Upper lobe of left lung (tissue), 6 donors: ENCODE data around the gene MESD. TPM values are rescaled to one million over a fixed set of nuclear protein-coding genes. Genes with fewer than 3 reads are reported as not detected.

Source experiments
- ATAC-seq, 2 donors: fragments of 200-7000 bp; cut with Tn5 transposase; one replicate each; pipeline ENCODE4 v1.9.1; 2022; ENCODE audit warnings: mild to moderate bottlenecking in 2 of 2, moderate library complexity in 2 of 2; ENCODE audit not compliant: low FRiP score in 2 of 2
- DNase-seq, 2 donors: peaks; one replicate each; pipeline ENCODE4 v3.0.0-alpha.2; 2019 to 2020
- H3K27ac ChIP-seq, 4 donors: fragments of 200-600 bp; sonication (generic); one replicate each; pipeline ENCODE4 v1.5.1; 2016 to 2019
- H3K27me3 ChIP-seq, 4 donors: fragments of 200-600 bp; sonication (generic); one replicate each; pipeline ENCODE4 v1.5.1; 2017 to 2019
- H3K36me3 ChIP-seq, 4 donors: fragments of 200-600 bp; sonication (generic); one replicate each; pipeline ENCODE4 v1.5.1; 2016 to 2019
- H3K4me1 ChIP-seq, 4 donors: fragments of 200-600 bp; sonication (generic); one replicate each; pipeline ENCODE4 v1.5.1; 2018 to 2019
- H3K4me3 ChIP-seq, 4 donors: fragments of 200-600 bp; sonication (generic); one replicate each; pipeline ENCODE4 v1.5.1; 2017 to 2019; ENCODE audit warnings: mild to moderate bottlenecking in 2 of 4, moderate library complexity in 1 of 4
- H3K9me3 ChIP-seq, 4 donors: fragments of 200-600 bp; sonication (generic); one replicate each; pipeline ENCODE4 v1.5.1; 2018 to 2019
- EP300 ChIP-seq, 4 donors: sonication (generic); formaldehyde crosslinking; IDR thresholded peaks; one replicate each; pipeline ENCODE4 v1.5.1; 2017; ENCODE audit warnings: antibody characterized with exemption in 4 of 4, control low read depth in 2 of 4
- POLR2A ChIP-seq, 4 donors: fragments of 450-650 bp; IDR thresholded peaks; one replicate each; pipeline ENCODE4 v1.5.1; 2016 to 2017; ENCODE audit warnings: antibody characterized with exemption in 4 of 4, mild to moderate bottlenecking in 2 of 4
- POLR2AphosphoS5 ChIP-seq, 2 donors: sonication (generic); formaldehyde crosslinking; IDR thresholded peaks; one replicate each; pipeline ENCODE4 v1.5.1; 2017; ENCODE audit warnings: antibody characterized with exemption in 2 of 2
- WGBS, 2 donors: methylation state at CpG; one replicate each; pipeline ENCODE4 v1.1.5; 2017 to 2018; 5-methylcytosine and 5-hydroxymethylcytosine counted together
- total RNA-seq, 6 donors: library from RNA; depleted of rRNA in 4 of 6; stranded (reverse); fragments of >200 nt in 4 of 6; gene quantifications; one replicate each; pipeline versions ENCODE4 v1.1.0 to v1.2.1, GENCODE V29; 2016 to 2021
- TF ChIP-seq, protein P1 (sequence below), 6 experiments: fragments of 450-650 bp in 4 of 6; fragments of 200-600 bp in 2 of 6; sonication (generic) in 2 of 6; IDR thresholded peaks; one replicate each; pipeline ENCODE4 v1.5.1; 2016 to 2019; ENCODE audit warnings: antibody characterized with exemption in 6 of 6
- donor health status: DM: no; HTN: no; CAD: no; lungs with moderate emphysema.
- donor health status: DM: no; HTN: yes; CAD: no; lungs with severe emphysema.

The MESD gene
- total RNA-seq, 6 donors from 2014 or later = 18.2 to 35.6 (median 23.5) TPM

DNA sequence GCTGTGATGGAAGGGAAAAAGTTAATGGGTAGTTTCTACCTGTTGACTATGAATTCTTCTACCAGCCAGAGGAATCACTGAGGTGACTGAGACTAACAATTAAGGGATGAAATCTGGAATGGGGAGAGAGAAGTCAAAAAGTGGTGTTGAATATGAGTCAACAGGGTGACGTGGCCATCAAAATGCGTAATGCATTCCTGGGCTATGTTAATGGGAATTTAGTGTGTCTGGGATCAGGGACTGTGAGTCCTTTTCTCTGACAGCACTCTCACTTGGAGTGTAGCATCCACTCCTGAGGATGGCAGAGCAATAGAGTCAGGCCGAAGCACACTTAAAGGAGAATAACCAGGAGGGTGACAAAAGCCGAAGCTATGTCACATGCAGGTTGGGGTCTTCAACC is 60.4 kb downstream of the MESD start:
- H3K36me3 ChIP-seq = peaks cover 0 to 9% (median 3%) of the 10 kb centered on the region in 4 donors
- TF ChIP-seq EP300 (IDR thresholded peaks at IDR 0.05) = no peak
- TF ChIP-seq POLR2A (IDR thresholded peaks at IDR 0.05) = no peak
- TF ChIP-seq, protein P1, sequence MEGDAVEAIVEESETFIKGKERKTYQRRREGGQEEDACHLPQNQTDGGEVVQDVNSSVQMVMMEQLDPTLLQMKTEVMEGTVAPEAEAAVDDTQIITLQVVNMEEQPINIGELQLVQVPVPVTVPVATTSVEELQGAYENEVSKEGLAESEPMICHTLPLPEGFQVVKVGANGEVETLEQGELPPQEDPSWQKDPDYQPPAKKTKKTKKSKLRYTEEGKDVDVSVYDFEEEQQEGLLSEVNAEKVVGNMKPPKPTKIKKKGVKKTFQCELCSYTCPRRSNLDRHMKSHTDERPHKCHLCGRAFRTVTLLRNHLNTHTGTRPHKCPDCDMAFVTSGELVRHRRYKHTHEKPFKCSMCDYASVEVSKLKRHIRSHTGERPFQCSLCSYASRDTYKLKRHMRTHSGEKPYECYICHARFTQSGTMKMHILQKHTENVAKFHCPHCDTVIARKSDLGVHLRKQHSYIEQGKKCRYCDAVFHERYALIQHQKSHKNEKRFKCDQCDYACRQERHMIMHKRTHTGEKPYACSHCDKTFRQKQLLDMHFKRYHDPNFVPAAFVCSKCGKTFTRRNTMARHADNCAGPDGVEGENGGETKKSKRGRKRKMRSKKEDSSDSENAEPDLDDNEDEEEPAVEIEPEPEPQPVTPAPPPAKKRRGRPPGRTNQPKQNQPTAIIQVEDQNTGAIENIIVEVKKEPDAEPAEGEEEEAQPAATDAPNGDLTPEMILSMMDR (IDR thresholded peaks at IDR 0.05) = no peak
- TF ChIP-seq POLR2AphosphoS5 (IDR thresholded peaks at IDR 0.05) = no peak
- H3K4me1 ChIP-seq = no peaks in the 10 kb centered on the region
- no peaks in the 10 kb centered on the region for H3K9me3 ChIP-seq
- no peaks in the 10 kb centered on the region for H3K27me3 ChIP-seq
- WGBS, 2 donors = 95 to 99% methylated on average over 4 of the region's 4 CpGs
- ATAC-seq = no peak
- no peak for DNase-seq
- H3K27ac ChIP-seq = no peak overlapping the region
- no peak overlapping the region for H3K4me3 ChIP-seq

DNA sequence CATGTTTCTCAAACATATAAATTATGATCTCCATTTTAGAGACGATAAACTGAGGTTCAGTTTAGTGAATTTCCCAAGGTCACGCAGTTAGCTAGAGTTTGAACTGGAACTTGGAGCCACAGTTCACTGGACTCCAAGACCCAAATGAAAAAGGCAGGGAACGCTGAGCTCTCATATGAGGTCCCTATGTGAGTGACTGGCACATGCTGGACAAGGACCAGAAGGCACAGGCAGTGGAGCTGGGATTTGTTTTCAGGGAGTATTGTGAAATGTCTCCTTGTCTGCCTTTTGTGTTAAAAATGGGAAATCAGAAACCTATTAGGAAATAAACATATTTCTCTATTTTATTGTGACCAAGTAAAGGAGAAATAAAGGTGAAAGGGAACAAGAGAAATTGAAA is 63.5 kb downstream of the MESD start:
- DNase-seq = no peak
- no peaks in the 10 kb centered on the region for H3K27me3 ChIP-seq
- H3K9me3 ChIP-seq = no peaks in the 10 kb centered on the region
- no peak for ATAC-seq
- H3K36me3 ChIP-seq = peaks cover 0 to 15% (median 7%) of the 10 kb centered on the region in 4 donors
- WGBS, 2 donors = 89 to 90% methylated on average over 3 of the region's 3 CpGs
- H3K4me3 ChIP-seq = no peak overlapping the region
- TF ChIP-seq EP300 (IDR thresholded peaks at IDR 0.05) (no peak), POLR2AphosphoS5 (IDR thresholded peaks at IDR 0.05) (no peak), POLR2A (IDR thresholded peaks at IDR 0.05) (no peak)
- TF ChIP-seq, protein P1 (IDR thresholded peaks at IDR 0.05) = no peak
- no peak overlapping the region for H3K27ac ChIP-seq
- no peaks in the 10 kb centered on the region for H3K4me1 ChIP-seq

DNA sequence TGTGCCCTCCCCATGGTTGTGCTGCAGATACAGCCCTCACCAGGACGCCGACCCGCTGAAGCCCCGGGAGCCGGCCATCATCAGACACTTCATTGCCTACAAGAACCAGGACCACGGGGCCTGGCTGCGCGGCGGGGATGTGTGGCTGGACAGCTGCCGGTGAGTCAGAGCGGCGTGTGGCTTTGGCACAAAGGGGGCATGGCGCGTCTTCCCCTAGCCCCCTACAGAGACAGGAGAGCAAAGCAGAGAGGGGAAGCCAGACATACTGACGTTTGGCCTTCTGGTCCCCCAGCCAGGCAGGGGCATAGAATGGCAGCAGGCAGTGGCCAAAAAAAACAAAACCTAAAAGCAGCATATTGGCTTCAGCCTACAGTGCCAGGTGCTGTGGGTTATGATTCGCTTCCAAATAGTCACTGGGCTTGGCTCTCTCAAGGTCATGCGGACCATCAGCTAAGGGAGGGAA is 64.0 kb downstream of the MESD start:
- ATAC-seq (no peak), DNase-seq (peak in 1 of 2 donors; percentile 77)
- Histone ChIP-seq H3K9me3 (no peaks in the 10 kb centered on the region), H3K4me1 (no peaks in the 10 kb centered on the region), H3K27me3 (no peaks in the 10 kb centered on the region), H3K36me3 (peaks cover 0 to 13% (median 9%) of the 10 kb centered on the region in 4 donors), H3K27ac (no peak overlapping the region), H3K4me3 (no peak overlapping the region)
- TF ChIP-seq, protein P1 (IDR thresholded peaks at IDR 0.05) = no peak
- no peak for TF ChIP-seq POLR2A (IDR thresholded peaks at IDR 0.05)
- 93 to 94% methylated on average over 11 to 17 of the region's 17 CpGs for WGBS, 2 donors

DNA sequence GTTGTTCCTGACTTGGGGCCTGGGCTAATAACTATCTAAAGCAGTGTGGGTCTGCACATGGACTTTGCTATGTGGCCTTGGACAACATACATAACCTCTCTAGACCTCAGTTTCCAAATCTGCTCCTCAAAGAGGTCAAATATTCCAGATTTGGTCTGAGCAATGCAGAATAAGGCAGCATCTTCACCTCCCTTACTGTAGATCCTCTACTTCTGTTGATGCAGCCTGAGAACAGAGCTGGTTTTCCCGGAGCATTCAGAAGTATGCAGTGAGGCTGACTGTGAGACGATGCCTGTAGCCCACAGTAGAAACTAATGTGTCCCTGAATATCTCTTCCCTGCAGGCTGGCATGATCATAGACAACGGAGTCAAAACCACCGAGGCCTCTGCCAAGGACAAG is 65.3 kb downstream of the MESD start:
- no peak for TF ChIP-seq POLR2A (IDR thresholded peaks at IDR 0.05)
- TF ChIP-seq POLR2AphosphoS5 (IDR thresholded peaks at IDR 0.05) = no peak
- TF ChIP-seq EP300 (IDR thresholded peaks at IDR 0.05) = no peak
- TF ChIP-seq, protein P1 (IDR thresholded peaks at IDR 0.05) = no peak
- Histone ChIP-seq H3K4me1 (no peaks in the 10 kb centered on the region), H3K27me3 (no peaks in the 10 kb centered on the region), H3K9me3 (no peaks in the 10 kb centered on the region), H3K4me3 (no peak overlapping the region), H3K27ac (no peak overlapping the region), H3K36me3 (peaks cover 0 to 21% (median 9%) of the 10 kb centered on the region in 4 donors)
- DNase-seq = no peak
- 94 to 96% methylated on average over 4 of the region's 4 CpGs for WGBS, 2 donors
- no peak for ATAC-seq

DNA sequence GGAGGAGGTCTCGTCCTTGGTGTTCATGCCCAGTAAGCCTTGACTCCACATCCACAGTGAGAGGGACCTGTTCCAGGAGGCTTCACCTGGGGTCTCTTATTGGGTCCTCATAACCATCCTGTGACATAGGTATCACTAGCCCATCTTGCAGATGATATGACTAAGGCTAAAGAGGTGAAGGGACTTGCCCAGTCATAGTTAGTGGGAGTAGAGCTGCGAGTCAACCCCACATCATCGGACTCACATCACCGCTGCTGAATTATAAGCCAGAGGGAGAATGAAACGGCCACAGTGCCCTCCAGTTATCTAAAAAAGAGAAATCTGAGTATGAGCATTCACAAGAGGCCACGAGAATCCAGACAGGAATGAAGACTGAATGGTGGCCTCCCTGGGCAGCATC is 66.0 kb downstream of the MESD start:
- no peaks in the 10 kb centered on the region for H3K4me1 ChIP-seq

More for the DNA sequence above, 66.0 kb downstream of the MESD start:
- Histone ChIP-seq H3K4me3 (no peak overlapping the region), H3K9me3 (no peaks in the 10 kb centered on the region), H3K27ac (no peak overlapping the region), H3K27me3 (no peaks in the 10 kb centered on the region), H3K36me3 (peaks cover 0 to 21% (median 9%) of the 10 kb centered on the region in 4 donors)
- 95 to 97% methylated on average over 6 of the region's 6 CpGs for WGBS, 2 donors
- TF ChIP-seq, protein P1 (IDR thresholded peaks at IDR 0.05) = no peak
- TF ChIP-seq EP300 (IDR thresholded peaks at IDR 0.05) (no peak), POLR2A (IDR thresholded peaks at IDR 0.05) (no peak), POLR2AphosphoS5 (IDR thresholded peaks at IDR 0.05) (no peak)
- ATAC-seq = no peak
- no peak for DNase-seq
